Stimulated activated CD4-positive, alpha-beta T cell treated with anti-CD3 and anti-CD28 coated beads, Interleukin-15, amount 100 ng/mL, for 24 hours (primary cell): ENCODE results near the gene PDE3A.

Source experiments
- DNase-seq: peaks from one replicate; pipeline ENCODE4 v3.0.0-alpha.2; 2020

Gene PDE3A

DNA sequence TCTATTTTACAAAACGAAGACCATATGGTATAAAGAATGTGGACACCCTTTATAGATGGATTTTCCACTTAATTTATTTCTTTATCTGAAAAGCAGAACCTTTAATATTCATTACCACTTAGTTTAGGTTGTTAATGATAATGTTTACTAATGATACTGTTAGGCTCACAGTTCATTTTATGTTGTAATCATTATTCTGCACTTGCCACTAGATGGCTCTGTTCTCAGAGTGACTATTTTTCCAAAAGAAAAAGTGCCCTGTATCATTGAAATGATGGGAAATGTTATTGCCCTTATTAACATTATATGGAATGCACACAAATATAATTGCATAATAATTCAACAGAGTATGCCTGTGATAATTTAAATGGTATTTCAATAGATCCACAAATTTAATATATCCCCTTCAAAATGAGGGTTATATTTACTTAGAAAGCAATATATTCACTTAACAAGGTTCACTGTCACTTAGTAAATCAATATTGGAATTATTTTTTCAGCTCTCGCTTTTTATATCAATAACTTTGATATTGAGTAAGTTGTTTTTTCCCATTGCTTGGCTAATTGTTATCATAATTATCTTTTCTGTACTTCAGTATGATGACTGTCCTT is 95.7 kb downstream of the PDE3A start:
- DNase-seq, result no peak

DNA sequence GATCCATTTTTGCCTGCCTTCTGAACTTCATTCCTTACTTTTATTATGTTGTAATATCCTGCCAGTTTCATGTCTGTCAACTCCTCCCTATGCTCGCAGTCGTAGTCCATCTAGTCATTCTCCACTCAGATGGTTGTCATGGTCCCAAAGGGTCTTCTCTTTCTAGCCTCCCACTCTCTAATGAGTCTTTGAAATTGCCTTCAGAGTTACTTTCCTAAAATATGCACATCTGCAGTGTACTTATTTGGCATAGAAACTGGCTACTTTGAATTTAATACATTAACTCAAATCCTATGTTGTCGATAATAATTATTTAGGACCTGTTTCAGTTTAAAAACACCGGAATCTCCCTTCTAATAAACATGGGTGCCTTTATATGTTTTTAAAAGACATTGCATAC is 101.0 kb downstream of the PDE3A start:
- DNase-seq, result no peak

DNA sequence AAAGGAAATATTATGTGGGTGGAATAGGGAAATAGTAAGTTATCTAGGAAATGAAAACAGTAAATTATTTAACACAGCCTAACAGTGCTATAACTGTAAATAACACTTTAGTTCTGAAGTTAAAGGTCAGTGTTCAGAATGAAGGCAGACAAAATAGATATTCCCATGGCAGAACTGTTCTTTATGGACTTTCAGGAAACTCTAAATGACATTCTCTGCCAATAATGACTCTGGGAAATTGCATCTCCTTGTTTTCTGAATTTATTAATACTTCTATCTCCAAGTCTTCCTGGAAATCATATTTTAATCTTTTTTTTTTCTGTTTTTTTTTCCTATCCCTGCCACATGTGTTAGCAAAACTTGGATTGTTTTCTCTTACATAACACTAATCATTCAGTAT is 101.4 kb downstream of the PDE3A start:
- DNase-seq, result no peak

DNA sequence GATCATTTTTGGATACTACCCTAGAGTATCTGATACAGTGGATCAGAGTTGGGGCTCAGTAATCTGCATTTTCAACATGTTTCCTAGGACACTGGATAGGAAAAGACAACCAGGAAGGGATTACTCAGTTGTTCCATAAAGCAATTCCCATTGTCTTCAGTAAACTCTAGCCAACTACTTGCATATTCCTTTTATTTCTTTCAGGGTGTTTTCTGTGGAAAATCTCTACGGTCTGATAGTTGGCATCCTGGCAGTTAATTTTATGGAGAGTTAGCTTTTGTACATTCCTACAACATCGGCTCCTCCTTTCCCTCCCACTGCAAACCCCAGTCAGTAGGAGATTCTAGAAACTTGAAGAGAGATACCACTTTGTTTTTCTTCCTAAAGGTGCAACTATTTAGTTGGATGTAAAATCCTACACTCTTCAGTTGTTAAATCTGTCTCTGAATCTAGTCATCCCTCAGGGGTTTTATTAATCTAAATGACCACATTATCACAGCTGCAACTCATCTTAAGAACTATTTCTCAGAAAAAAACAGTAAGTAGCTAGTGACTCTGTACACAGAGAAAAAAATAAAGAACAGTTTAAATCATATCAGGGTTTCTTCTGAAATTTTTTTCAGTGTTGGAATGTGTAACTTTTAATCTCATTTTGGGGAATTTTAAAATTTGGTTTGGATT is 103.9 kb downstream of the PDE3A start:
- DNase-seq, result no peak

DNA sequence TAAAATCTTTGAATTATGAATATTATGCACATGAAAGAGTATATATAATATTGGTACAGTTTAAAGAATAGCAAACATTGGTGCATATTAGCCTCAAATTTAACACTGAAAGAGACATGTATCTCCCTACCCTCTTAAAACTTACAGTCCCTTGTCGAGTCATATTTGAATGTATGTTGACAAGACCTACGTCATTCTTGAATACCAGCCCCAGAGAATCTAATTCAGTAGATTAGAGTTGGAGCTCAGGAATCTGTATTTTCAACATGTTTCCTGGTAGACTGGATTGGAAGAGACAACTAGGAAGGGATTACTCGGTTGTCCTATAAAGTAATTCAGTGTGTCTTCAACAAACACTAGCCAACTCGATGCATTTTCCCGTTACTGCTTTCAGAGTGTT is 104.8 kb downstream of the PDE3A start:
- DNase-seq, result no peak

DNA sequence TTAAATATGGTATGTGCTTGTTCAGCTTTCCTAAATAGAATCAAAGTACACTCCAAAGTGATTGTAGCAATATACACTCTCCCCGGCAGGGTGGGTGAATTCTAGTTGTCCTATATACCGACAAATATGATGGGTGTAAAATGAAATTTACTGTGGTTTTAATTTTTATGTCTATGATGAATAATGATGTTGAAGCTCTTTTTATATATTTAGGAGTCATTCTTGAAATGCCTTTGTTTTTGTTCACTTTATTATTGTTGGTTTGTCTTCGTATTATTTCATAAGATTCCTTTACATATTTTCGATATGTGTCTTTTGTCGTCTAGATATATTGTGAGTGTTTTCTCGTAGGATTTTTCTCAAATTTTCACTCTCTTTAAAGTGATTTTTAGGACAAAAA is 105.7 kb downstream of the PDE3A start:
- DNase-seq, result no peak

DNA sequence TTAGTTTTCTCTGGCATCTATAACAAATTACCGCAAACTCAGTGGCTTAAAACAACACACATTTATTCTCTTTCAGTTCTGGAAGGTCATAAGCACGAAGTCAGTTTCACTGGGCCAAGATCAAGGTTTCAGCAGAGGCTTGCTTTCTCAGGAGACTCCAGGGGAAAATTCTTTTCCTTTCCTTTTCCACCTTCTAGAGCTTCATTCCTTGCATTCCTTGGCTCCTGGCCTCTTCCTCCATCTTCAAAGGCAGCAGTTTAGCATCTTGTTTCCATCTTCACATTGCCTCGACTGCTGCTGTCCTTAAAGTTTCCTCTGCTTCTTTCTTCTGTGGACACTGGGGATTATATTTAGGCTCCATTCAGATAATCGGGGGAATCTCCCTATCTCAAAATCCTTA is 106.1 kb downstream of the PDE3A start:
- DNase-seq, result no peak

DNA sequence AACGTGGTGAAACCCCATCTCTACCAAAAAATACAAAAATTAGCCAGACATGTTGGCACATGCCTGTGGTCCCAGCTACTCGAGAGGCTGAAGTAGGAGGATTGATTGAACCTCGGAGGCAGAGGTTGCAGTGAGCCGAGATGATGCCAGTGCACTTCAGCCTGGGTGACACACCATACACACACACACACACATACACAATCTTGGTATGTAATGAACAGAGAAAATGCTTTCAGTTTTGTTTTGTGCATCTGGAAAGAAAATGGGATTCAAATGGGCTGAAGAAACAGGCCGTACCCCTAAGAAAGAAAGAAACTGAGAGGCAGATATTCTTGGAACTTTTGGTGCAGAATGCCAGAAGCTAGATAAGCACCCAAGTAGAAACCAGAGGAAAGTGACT is 107.2 kb downstream of the PDE3A start:
- no peak for DNase-seq

DNA sequence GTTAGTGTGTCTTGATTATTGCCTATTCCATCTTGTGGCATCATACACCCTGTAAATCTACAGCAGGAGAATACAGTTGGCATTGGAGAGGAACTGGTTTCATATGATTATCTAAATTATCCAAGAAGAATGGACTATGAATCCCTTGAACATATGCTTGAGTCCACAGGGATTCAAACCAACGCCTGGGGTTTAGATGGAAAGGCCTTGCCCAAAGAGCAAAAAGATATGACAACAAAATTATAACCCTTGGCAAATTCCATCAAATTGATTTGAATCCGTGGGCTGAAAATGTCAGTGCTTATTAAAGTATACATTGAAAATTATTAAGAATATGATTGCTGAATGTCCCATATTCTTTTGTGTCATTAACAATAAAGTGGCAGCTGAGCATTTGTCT is 108.2 kb downstream of the PDE3A start:
- no peak for DNase-seq

DNA sequence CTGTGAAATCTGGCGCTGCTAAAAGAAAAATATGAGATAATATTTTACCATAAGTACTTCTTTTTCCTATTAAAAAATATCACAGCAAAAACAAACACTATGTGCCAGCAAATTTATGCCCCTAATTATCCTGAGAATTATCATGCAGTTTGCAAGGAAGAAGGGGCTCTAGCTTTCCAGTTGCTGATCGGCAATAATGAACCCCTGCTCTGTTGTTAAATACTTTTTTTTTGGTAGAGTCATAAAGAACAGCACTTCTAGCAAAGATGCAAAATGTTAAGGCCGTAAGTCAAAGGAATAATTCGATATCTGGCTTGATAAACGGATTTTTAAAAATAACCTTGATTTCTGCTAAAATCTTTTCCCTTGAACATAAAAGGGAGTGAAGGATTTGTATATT is 108.9 kb downstream of the PDE3A start:
- DNase-seq, result no peak

DNA sequence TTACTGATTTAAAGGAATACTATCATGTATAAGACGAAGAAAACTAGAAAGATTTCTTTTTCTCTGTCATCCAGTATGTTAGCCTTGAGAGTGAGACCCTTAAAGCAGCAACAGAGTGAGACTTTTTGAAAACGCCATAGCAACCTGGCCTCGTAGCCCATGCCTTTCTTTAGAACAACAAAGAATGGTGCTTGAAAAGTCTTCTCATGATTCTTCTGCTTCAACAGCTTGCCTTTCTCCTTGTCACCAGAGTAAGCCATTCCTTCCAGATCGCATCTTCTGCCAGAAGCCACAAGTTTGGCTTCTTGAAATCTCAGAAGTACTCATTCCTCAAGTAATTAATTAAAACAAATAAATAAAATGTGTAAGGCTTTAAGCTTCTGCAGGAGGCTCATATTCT is 109.3 kb downstream of the PDE3A start:
- DNase-seq, result no peak

DNA sequence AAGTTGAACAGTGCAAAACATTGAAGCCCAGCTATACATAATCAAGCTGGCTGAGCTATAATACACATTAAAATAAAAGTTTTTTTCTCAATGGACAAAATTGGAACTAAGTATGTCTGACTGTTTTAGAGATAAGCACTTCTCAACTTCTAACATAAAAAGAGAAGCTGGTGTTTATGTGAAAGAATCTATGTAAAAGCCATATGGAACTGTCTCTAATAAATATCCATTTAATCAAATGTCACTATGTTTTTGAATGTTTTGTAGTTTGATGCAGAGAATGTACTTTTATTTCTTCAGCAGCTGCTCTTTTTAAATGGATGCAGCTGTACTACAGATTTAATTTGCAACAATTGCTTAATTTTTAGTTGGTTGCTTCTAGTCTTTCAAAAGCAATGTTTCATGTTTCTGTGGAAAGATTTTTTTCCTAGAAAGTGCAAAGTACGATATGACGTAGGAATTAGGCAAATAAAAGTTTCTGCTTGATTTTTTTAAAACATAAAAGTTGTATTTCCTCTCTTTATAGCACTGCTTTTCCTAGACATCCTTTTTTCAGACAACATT is 114.2 kb downstream of the PDE3A start:
- DNase-seq, result no peak

DNA sequence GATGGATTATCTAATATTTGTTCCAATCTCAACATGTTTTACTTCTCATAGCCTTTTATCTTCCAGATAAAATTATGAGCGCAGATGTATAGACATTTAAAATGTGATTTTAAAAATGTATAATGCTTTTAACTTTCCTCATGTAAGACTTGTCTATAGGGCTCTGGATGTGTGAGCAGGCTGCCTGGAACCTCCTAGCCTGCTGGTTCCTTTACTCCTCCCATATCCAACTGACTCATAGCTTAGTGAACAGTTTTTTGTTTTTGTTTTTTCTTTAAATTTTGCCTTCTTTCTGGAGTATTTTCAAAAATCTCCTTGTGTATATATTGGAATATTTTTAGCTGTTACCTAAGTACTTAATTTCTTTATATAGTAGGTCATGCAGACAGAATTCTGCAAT is 115.4 kb downstream of the PDE3A start:
- no peak for DNase-seq

DNA sequence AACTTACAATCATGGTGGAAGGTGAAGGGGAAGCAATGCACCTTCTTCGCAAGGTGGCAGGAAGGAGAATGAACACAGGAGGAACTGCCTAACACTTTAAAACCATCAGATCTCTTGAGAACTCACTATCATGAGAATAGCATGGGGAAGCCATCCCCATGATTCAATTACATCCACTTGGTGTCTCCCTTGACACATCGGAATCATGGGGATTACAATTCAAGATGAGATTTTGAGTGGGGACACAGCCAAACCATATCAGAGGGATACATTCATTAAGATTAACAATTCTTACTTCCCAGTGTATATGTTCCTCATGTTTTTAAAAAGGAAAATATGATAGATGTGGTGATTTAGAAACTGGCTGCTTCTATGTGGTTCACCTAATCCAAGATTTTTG is 117.9 kb downstream of the PDE3A start:
- no peak for DNase-seq

DNA sequence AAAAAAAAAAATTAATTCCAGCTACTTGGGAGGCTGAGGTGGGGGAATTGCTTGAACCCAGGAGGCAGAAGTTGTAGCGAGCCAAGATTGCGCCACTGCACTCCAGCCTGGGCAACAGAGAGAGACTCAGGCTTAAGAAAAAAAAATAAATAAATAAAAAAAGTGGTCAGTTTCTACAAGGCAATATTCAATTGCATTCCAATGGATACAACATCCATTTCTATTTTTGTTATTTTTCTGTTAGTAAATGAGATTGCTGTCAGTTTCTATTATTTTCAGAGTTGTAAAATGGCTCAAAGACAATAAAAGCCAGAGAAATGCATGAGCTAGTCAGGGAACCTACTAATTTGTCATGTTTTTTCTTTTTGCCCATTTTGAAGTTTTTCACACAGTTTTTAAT is 119.2 kb downstream of the PDE3A start:
- DNase-seq, result no peak

DNA sequence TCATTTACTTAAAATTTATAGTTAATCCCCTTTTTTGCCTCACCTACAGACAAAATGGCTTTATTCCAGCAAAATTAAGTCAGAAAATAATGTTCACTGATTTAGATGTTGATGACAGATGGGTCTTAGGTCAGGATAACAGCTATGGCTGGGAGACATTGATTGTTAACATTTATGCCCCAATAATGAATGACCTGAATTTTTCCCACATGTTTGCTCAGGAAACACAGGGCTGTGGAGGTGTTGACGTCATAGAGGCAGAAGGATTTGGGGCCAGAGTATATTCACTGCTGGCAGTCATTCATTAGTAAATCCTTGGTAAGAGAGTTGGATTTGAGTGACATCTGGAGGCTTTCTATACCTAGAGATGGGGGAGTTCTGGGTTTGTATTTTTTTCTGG is 121.3 kb downstream of the PDE3A start:
- DNase-seq, result no peak

DNA sequence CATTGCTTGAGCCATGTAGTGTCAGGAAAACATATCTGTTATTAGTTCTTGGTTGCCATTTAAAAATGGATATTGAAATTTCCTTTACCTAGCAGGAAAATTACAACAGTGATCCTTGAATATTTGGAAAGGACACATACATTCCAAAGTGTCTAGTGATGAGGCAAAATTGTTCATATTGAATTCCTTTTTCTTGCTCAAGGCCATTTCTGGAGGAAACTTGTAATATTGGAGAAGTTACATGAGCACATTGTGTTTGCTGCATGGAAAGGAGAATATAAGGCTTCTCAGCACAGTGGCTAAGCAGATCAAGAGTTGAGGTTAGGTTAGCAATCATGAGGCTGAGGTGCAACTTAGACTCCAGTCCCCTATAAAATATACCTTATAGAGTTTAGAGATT is 121.9 kb downstream of the PDE3A start:
- no peak for DNase-seq

DNA sequence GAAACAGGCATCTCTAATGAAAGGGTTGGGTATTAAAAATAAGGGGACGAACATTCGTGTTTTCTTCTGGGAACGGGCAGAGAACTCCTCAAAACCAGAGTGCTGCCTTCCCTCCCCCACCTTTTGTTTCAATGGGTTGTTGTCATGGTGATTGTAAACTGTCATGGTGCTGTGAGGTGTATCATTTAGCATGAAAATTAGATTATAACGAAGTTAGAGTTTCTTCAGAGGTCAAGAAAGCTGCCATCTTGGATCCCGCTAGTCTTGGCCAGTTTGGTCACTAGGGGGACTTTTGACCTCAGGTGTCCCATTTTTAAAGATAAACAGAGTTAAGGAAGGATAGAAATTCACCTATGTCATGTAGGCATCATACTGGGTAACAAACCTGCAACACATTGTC is 123.0 kb downstream of the PDE3A start:
- DNase-seq, result no peak

DNA sequence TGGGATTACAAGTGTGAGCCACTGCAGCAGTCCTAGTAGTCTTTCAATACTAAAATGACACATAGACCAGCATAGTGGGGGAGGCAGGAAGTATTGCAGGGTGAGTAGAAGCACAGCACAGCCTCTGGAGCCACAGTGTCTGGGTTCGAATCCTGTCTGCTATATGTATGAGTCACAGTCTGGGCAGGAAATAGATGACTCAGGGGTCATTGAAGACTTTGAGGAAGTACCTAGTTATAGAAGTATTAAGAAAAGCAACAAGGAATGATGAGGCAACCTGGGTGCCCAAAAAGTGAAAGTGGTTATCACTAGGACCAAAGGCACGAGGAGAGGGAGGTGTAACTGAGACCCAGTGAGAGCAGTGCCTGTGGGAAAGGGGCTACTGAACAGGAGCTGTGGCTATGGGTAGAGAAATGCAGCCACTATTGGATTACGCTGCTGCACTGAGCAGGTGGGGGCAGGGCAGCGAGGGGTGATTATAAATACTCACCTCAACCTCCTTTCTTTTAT is 124.0 kb downstream of the PDE3A start:
- DNase-seq, result peak; percentile 7

DNA sequence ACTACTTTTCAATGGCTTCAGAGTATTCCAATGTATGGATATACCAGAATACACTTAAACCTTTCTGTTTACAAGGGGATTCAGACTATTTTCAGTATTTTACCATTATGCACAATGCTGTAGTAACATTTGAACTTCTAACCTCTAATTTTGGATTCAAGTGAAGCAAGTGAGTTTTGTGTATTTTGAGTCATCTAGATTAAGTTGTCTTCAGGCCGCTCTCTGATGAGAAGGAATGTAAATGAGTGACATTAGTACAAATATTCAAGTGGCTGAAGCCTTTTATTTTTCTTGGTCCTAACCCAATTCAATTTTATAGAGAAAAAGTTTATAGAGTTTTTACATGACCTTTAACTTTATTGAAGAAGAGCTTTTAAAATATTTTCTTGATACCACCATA is 125.6 kb downstream of the PDE3A start:
- no peak for DNase-seq

DNA sequence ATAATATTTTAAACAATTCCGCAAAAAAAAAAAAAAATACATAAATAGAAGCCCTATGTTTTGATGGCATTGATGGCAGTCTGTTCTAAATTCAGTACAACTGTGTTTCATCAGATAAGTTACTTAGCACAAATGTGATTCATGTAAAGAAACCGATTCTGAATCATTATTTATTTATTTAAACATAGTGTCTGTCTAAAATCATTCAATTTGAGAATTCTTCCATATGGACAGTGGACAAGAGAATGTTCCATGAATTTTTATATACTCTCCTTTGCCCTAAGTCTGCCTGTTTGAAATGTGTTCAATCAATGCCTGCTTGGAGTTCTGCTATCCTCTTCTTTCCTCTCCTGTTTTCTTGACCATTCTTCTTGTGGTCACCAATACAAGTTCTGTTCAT is 126.5 kb downstream of the PDE3A start:
- no peak for DNase-seq

DNA sequence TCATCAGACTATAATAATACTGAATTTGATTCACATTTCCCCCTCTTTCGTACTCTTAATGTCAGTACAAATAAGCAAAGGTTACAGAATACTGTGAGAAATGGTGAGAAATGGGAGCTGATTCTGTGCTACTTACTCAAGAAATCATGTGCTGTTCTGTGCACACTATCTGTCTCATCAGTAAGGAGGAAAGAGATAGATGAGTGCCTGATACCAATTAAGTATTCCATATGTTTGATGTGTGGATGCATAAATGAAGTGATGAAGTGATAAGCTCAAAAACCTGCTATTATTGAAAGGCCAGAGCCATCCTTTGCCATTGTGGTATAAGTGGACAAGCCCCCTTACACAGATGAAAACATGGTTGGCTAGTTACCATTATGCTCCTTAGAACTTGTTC is 127.7 kb downstream of the PDE3A start:
- no peak for DNase-seq

DNA sequence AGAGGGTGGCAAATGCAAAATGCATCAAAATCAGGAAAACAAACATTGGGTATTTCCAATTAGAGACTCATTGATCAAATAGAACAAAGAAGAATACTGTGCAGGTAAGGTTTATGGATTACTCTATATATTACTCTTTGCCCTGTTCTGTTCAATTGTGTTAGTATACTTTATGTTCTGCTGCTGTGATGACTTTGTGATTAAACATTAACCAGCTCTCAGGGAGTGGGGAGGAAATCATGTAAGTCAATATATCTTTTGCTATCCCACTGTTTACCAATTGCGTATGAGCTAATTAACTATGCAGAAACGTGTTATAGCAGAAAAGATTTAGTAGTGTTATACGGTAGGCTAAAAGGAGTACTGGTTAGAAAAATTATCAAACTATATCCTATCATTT is 129.4 kb downstream of the PDE3A start:
- no peak for DNase-seq

DNA sequence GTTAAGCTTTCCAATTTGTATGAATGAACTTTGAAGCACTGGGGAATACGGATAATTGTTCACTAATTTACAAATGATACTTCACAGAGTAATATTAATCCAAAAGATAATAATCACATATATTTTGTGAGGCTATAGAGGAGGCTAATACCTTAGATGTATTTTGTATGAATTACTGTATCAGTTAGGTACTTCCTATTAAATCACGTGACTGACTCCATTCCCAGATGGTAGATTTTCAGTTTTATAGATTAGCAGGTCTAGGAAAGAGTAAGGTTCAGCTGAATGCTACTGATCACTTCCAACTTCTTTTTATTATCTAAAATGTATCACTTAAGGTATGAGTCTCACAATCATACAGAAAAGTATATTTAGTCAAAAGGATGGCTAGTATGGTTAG is 133.6 kb downstream of the PDE3A start:
- DNase-seq, result no peak

DNA sequence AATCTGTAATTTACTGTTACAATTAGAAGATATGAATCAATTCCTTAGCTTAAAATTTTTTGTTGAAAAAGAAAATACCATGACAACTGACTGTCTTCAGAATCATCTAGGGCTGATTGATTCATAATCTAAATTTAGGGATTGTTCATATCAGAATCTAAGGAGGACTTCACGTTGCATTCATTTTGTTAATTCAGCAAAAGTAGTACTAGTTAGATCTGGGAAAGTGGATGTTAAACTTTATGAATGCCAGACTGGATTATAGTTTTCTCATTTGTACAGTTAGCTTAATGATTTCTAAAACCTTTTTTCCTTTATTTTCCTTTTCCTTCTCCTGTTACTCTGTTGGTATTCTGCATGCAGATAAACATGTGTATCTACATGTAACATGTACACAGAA is 135.5 kb downstream of the PDE3A start:
- DNase-seq, result no peak
